ENCODE data around the gene ANGPTL7. TPM values are rescaled to one million over a fixed set of nuclear protein-coding genes. Genes with fewer than 3 reads are reported as not detected.

The ANGPTL7 gene
- total and polyA plus RNA-seq, 2 donors (not counting 1 experiment from before 2014, with no cell fraction given), result 0.34 to 1.5 TPM

DNA sequence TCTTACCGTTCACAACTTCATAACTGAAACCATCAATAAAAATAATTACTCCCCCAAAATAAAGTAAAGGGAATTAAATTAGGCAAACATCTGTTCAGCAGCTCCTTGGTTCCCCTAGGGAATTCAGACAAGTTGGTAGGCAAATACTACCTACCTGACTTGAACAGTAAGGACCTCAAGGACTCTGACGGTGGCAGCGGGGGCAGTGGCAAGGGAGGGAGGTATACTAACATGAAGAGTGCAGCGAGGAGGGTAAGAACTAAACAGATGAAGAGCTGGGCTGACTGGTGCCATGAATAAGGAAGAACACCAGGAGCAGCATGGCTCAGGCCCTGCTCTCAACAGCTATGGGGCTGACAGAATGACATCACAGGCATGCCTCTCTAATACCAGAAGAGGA, 40.0 kb downstream of the ANGPTL7 start:
- DNase-seq (ENCODE audit: low read depth in 2 of 2), result no peak
- TF ChIP-seq, protein P1, sequence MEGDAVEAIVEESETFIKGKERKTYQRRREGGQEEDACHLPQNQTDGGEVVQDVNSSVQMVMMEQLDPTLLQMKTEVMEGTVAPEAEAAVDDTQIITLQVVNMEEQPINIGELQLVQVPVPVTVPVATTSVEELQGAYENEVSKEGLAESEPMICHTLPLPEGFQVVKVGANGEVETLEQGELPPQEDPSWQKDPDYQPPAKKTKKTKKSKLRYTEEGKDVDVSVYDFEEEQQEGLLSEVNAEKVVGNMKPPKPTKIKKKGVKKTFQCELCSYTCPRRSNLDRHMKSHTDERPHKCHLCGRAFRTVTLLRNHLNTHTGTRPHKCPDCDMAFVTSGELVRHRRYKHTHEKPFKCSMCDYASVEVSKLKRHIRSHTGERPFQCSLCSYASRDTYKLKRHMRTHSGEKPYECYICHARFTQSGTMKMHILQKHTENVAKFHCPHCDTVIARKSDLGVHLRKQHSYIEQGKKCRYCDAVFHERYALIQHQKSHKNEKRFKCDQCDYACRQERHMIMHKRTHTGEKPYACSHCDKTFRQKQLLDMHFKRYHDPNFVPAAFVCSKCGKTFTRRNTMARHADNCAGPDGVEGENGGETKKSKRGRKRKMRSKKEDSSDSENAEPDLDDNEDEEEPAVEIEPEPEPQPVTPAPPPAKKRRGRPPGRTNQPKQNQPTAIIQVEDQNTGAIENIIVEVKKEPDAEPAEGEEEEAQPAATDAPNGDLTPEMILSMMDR (conservative IDR thresholded peaks at IDR 0.05 in 1 of 2, IDR thresholded peaks at IDR 0.05 in 1 of 2; ENCODE audit: low read depth in 1 of 2, low read length in 2 of 2), result no peak
- no peak for TF ChIP-seq EZH2 (IDR thresholded peaks at IDR 0.05; ENCODE audit: low read length, missing control alignments)
- peaks cover 10% of the 10 kb centered on the region for H3K36me3 ChIP-seq (ENCODE audit: control insufficient read depth, insufficient read depth, low read length)

DNA sequence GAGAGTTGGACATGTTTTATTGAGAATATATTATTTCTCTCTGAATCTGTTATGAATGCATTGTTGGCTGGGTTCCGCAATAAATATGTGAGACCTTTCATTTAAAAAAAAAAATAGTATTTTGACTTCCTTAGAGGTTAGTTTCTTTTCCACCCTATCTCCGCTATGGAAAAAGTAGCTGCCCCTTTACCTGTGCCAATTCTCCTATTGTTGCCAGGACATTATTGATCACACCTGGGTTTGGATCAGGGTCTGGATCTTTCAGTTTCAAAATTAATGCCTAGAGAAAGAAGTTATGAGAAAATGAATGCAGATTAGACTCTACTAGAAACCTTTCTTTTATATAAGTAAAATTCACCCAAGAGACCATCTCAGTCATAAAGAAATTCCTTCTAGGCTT, 44.1 kb downstream of the ANGPTL7 start:
- Histone ChIP-seq H3K9ac (ENCODE audit: insufficient read depth, low read length) (no peak overlapping the region), H3K36me3 (ENCODE audit: control insufficient read depth, insufficient read depth, low read length) (peaks cover 16% of the 10 kb centered on the region), H4K20me1 (ENCODE audit: control insufficient read depth, extremely low read depth, insufficient read depth, low read length) (no peaks in the 10 kb centered on the region), H3K4me1 (ENCODE audit: control insufficient read depth, extremely low read depth, insufficient read depth, low read length) (no peaks in the 10 kb centered on the region), H3K27ac (ENCODE audit: insufficient read depth, low read length) (no peak overlapping the region), H3K27me3 (ENCODE audit: control insufficient read depth, insufficient read depth, low read length) (no peaks in the 10 kb centered on the region), H3K9me3 (ENCODE audit: control insufficient read depth, insufficient read depth, low read depth, low read length) (no peaks in the 10 kb centered on the region), H3K79me2 (ENCODE audit: control insufficient read depth, insufficient read depth, low read length) (no peaks in the 10 kb centered on the region), H3K4me3 (replicated peaks in 1 of 4; ENCODE audit: control extremely low read depth in 1 of 4, insufficient read depth in 1 of 4, low read depth in 3 of 4, low read length in 4 of 4) (no peak overlapping the region), H3K4me2 (ENCODE audit: extremely low read depth, insufficient read depth, low read length) (no peak overlapping the region), H2AFZ (ENCODE audit: low read length) (no peak overlapping the region)
- TF ChIP-seq, protein P1 (conservative IDR thresholded peaks at IDR 0.05 in 1 of 2, IDR thresholded peaks at IDR 0.05 in 1 of 2; ENCODE audit: low read depth in 1 of 2, low read length in 2 of 2), result no peak
- no peak for TF ChIP-seq EZH2 (IDR thresholded peaks at IDR 0.05; ENCODE audit: low read length, missing control alignments)
- DNase-seq (ENCODE audit: low read depth in 2 of 2), result no peak

More for the DNA sequence above, 40.0 kb downstream of the ANGPTL7 start:
- no peak overlapping the region for H3K27ac ChIP-seq (ENCODE audit: insufficient read depth, low read length)
- no peaks in the 10 kb centered on the region for H3K4me1 ChIP-seq (ENCODE audit: control insufficient read depth, extremely low read depth, insufficient read depth, low read length)
- no peaks in the 10 kb centered on the region for H3K27me3 ChIP-seq (ENCODE audit: control insufficient read depth, insufficient read depth, low read length)
- H3K9me3 ChIP-seq (ENCODE audit: control insufficient read depth, insufficient read depth, low read depth, low read length), result no peaks in the 10 kb centered on the region
- no peak overlapping the region for H2AFZ ChIP-seq (ENCODE audit: low read length)
- H3K4me2 ChIP-seq (ENCODE audit: extremely low read depth, insufficient read depth, low read length), result no peak overlapping the region
- no peaks in the 10 kb centered on the region for H3K79me2 ChIP-seq (ENCODE audit: control insufficient read depth, insufficient read depth, low read length)
- H3K9ac ChIP-seq (ENCODE audit: insufficient read depth, low read length), result no peak overlapping the region
- H4K20me1 ChIP-seq (ENCODE audit: control insufficient read depth, extremely low read depth, insufficient read depth, low read length), result no peaks in the 10 kb centered on the region
- H3K4me3 ChIP-seq (replicated peaks in 1 of 4; ENCODE audit: control extremely low read depth in 1 of 4, insufficient read depth in 1 of 4, low read depth in 3 of 4, low read length in 4 of 4), result no peak overlapping the region

DNA sequence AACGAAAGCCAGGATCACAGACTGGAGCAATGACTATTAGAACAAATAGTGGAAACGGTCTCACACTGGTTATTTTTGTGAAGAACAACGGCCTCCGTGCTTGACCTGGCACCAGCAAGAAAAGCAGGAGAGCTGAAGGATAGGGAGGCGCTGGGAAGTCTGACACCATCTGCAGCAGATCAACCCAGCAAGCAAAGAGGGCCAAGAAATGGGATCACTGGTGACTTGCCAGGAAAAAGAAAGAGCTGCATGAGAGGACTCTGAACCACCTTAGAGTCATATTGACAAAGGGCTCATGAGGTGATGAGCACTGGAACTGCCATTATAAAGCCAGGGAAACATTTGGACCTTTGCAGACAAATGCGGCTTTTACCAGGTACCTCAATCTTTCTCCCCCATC, 48.2 kb downstream of the ANGPTL7 start:
- Histone ChIP-seq H3K4me2 (ENCODE audit: extremely low read depth, insufficient read depth, low read length) (no peak overlapping the region), H3K9ac (ENCODE audit: insufficient read depth, low read length) (no peak overlapping the region), H3K9me3 (ENCODE audit: control insufficient read depth, insufficient read depth, low read depth, low read length) (no peaks in the 10 kb centered on the region), H3K4me3 (replicated peaks in 1 of 4; ENCODE audit: control extremely low read depth in 1 of 4, insufficient read depth in 1 of 4, low read depth in 3 of 4, low read length in 4 of 4) (no peak overlapping the region), H2AFZ (ENCODE audit: low read length) (no peak overlapping the region), H3K79me2 (ENCODE audit: control insufficient read depth, insufficient read depth, low read length) (no peaks in the 10 kb centered on the region), H3K36me3 (ENCODE audit: control insufficient read depth, insufficient read depth, low read length) (peaks cover 18% of the 10 kb centered on the region), H3K27ac (ENCODE audit: insufficient read depth, low read length) (no peak overlapping the region), H3K27me3 (ENCODE audit: control insufficient read depth, insufficient read depth, low read length) (no peaks in the 10 kb centered on the region), H4K20me1 (ENCODE audit: control insufficient read depth, extremely low read depth, insufficient read depth, low read length) (no peaks in the 10 kb centered on the region), H3K4me1 (ENCODE audit: control insufficient read depth, extremely low read depth, insufficient read depth, low read length) (no peaks in the 10 kb centered on the region)
- no peak for TF ChIP-seq EZH2 (IDR thresholded peaks at IDR 0.05; ENCODE audit: low read length, missing control alignments)
- TF ChIP-seq, protein P1 (conservative IDR thresholded peaks at IDR 0.05 in 1 of 2, IDR thresholded peaks at IDR 0.05 in 1 of 2; ENCODE audit: low read depth in 1 of 2, low read length in 2 of 2), result no peak
- peak in 1 of 2 donors; percentile 20 for DNase-seq (ENCODE audit: low read depth in 2 of 2)

Data from fibroblast of lung (primary cell).